ENCODE measurements around the gene DCX.

DNA sequence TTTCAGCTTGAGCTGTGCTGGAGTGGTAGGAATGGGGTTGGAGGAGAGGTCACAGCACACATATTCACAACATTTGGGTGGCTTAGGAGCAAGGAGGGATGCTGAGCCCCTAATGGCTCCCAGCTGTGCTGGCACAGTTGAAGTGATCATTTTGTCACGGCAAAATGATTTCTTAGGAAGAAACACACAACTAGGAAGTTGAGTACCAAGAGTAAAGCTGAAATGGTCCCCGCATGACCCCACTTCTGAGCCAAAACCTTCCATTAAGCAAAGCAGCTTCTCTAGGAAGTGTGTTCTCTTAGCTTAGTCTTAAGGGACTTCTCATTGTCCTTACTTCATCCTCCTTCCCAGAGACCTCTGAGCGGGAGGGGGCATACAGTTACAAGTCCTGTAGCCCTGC is 154.3 kb downstream of the DCX start:
- TF ChIP-seq, protein P1, sequence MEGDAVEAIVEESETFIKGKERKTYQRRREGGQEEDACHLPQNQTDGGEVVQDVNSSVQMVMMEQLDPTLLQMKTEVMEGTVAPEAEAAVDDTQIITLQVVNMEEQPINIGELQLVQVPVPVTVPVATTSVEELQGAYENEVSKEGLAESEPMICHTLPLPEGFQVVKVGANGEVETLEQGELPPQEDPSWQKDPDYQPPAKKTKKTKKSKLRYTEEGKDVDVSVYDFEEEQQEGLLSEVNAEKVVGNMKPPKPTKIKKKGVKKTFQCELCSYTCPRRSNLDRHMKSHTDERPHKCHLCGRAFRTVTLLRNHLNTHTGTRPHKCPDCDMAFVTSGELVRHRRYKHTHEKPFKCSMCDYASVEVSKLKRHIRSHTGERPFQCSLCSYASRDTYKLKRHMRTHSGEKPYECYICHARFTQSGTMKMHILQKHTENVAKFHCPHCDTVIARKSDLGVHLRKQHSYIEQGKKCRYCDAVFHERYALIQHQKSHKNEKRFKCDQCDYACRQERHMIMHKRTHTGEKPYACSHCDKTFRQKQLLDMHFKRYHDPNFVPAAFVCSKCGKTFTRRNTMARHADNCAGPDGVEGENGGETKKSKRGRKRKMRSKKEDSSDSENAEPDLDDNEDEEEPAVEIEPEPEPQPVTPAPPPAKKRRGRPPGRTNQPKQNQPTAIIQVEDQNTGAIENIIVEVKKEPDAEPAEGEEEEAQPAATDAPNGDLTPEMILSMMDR (conservative IDR thresholded peaks at IDR 0.05; ENCODE audit: low read depth in 2 of 2) = no peak
- no peak for TF ChIP-seq EZH2 (IDR thresholded peaks at IDR 0.05; ENCODE audit: low read depth, unreplicated experiment)
- TF ChIP-seq, protein P2, sequence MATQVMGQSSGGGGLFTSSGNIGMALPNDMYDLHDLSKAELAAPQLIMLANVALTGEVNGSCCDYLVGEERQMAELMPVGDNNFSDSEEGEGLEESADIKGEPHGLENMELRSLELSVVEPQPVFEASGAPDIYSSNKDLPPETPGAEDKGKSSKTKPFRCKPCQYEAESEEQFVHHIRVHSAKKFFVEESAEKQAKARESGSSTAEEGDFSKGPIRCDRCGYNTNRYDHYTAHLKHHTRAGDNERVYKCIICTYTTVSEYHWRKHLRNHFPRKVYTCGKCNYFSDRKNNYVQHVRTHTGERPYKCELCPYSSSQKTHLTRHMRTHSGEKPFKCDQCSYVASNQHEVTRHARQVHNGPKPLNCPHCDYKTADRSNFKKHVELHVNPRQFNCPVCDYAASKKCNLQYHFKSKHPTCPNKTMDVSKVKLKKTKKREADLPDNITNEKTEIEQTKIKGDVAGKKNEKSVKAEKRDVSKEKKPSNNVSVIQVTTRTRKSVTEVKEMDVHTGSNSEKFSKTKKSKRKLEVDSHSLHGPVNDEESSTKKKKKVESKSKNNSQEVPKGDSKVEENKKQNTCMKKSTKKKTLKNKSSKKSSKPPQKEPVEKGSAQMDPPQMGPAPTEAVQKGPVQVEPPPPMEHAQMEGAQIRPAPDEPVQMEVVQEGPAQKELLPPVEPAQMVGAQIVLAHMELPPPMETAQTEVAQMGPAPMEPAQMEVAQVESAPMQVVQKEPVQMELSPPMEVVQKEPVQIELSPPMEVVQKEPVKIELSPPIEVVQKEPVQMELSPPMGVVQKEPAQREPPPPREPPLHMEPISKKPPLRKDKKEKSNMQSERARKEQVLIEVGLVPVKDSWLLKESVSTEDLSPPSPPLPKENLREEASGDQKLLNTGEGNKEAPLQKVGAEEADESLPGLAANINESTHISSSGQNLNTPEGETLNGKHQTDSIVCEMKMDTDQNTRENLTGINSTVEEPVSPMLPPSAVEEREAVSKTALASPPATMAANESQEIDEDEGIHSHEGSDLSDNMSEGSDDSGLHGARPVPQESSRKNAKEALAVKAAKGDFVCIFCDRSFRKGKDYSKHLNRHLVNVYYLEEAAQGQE (IDR thresholded peaks at IDR 0.05; ENCODE audit: unreplicated experiment) = no peak
- no peak for TF ChIP-seq POLR2AphosphoS5 (IDR thresholded peaks at IDR 0.05; ENCODE audit: low read depth)
- TF ChIP-seq CREB1 (CRISPR knock-in tag; IDR thresholded peaks at IDR 0.05; ENCODE audit: low read depth) = no peak
- TF ChIP-seq ZNF114 (CRISPR knock-in tag; IDR thresholded peaks at IDR 0.05) = no peak
- no peak for TF ChIP-seq EZH2phosphoT487 (IDR thresholded peaks at IDR 0.05; ENCODE audit: unreplicated experiment)
- TF ChIP-seq STAT1 (IDR thresholded peaks at IDR 0.05; ENCODE audit: unreplicated experiment) = no peak
- TF ChIP-seq NANOG (IDR thresholded peaks at IDR 0.05; ENCODE audit: borderline replicate concordance) = no peak
- no peak for TF ChIP-seq JUNB (IDR thresholded peaks at IDR 0.05; ENCODE audit: unreplicated experiment)

Data from GM23338 (cell line).